22Rv1 (cell line): ENCODE measurements around the gene HDLBP.
"Not testable (repeated sequence)": the region's sequence is repeated elsewhere in the genome, so short reads cannot be mapped to it uniquely, and the experiment has no call there.

Source experiments
- ZFX ChIP-seq: fragments of 450-650 bp; IDR thresholded peaks from 2 replicates; pipeline ENCODE4 v1.6.1; 2017; ENCODE audit warnings: antibody characterized with exemption, borderline replicate concordance
- TF ChIP-seq, protein P1 (sequence below): fragments of 450-650 bp; IDR thresholded peaks from 2 replicates; pipeline ENCODE4 v1.5.1; 2017; ENCODE audit warnings: mild to moderate bottlenecking

DNA sequence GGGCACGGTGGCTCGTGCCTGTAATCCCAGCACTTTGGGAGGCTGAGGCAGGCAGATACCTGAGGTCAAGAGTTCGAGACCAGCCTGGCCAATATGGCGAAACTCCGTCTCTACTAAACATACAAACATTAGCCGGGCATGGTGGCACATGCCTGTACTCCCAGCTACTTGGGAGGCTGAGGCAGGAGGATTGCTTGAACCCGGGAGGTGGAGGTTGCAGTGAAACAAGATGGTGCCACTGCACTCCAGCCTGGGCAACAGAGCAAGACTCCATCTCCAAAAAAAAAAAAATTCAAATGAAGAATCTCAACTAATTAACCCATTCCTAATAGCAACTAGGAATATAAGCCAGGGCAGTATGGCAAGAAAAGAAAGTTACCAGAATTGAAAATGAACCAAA is 37.2 kb downstream of the HDLBP start:
- TF ChIP-seq, protein P1, sequence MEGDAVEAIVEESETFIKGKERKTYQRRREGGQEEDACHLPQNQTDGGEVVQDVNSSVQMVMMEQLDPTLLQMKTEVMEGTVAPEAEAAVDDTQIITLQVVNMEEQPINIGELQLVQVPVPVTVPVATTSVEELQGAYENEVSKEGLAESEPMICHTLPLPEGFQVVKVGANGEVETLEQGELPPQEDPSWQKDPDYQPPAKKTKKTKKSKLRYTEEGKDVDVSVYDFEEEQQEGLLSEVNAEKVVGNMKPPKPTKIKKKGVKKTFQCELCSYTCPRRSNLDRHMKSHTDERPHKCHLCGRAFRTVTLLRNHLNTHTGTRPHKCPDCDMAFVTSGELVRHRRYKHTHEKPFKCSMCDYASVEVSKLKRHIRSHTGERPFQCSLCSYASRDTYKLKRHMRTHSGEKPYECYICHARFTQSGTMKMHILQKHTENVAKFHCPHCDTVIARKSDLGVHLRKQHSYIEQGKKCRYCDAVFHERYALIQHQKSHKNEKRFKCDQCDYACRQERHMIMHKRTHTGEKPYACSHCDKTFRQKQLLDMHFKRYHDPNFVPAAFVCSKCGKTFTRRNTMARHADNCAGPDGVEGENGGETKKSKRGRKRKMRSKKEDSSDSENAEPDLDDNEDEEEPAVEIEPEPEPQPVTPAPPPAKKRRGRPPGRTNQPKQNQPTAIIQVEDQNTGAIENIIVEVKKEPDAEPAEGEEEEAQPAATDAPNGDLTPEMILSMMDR = not testable (repeated sequence)
- TF ChIP-seq ZFX = not testable (repeated sequence)
